Loucy (cell line): ENCODE data around the gene BCAN.

ENCODE experiments used
- CTCF ChIP-seq: fragments of 200-600 bp; sonication (generic); conservative IDR thresholded peaks from 2 replicates; pipeline ENCODE4 v1.5.1; 2014; ENCODE audit warnings: mild to moderate bottlenecking, antibody characterized with exemption, low read length
- EZH2phosphoT487 ChIP-seq: fragments of 200-600 bp; IDR thresholded peaks from 2 replicates; pipeline ENCODE4 v1.6.1; 2018; ENCODE audit warnings: antibody characterized with exemption, mild to moderate bottlenecking, moderate library complexity, borderline replicate concordance

DNA sequence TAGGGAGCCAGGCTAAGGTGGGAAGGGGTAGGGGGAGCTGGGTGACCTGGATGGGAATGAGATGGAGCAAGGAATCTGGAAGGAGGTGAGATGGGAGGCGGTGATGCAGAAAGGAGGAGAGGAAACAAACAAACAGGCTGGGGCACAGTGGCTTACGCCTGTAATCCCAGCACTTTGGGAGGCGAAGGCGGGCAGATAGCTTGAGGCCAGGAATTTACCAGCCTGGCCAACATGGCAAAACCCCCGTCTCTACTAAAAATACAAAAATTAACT, 52.7 kb downstream of the BCAN start:
- TF ChIP-seq CTCF (no peak), EZH2phosphoT487 (no peak)
